C4-2B (cell line): ENCODE data around the gene UBXN7.

Source experiments
- H3K27ac ChIP-seq: fragments of 450-650 bp; 2 replicates; pipeline ENCODE4 v1.5.1; 2017
- CTCF ChIP-seq: fragments of 450-650 bp; conservative IDR thresholded peaks from 2 replicates; pipeline ENCODE4 v1.5.1; 2017; ENCODE audit warnings: mild to moderate bottlenecking
- ZFX ChIP-seq: fragments of 450-650 bp; IDR thresholded peaks from 2 replicates; pipeline ENCODE4 v1.6.1; 2017

UBXN7 gene

GRCh38 chr3:196357905-196358304, 74.3 kb downstream of the UBXN7 start:
- H3K27ac ChIP-seq, result no peak overlapping the region

GRCh38 chr3:196356556-196356955, 75.7 kb downstream of the UBXN7 start:
- H3K27ac ChIP-seq, result no peak overlapping the region
- TF ChIP-seq CTCF (no peak), ZFX (no peak)

More at GRCh38 chr3:196357905-196358304, 74.3 kb downstream of the UBXN7 start:
- TF ChIP-seq CTCF, result no peak
- TF ChIP-seq ZFX, result no peak

GRCh38 chr3:196355668-196356067, 76.6 kb downstream of the UBXN7 start:
- no peak overlapping the region for H3K27ac ChIP-seq
- no peak for TF ChIP-seq CTCF
- no peak for TF ChIP-seq ZFX

GRCh38 chr3:196354132-196354531, 78.1 kb downstream of the UBXN7 start:
- no peak overlapping the region for H3K27ac ChIP-seq
- TF ChIP-seq ZFX (no peak), CTCF (no peak)

GRCh38 chr3:196351541-196351940, 80.7 kb downstream of the UBXN7 start:
- no peak overlapping the region for H3K27ac ChIP-seq
- TF ChIP-seq CTCF, result no peak
- TF ChIP-seq ZFX, result no peak

GRCh38 chr3:196350067-196350466, 82.2 kb downstream of the UBXN7 start:
- no peak overlapping the region for H3K27ac ChIP-seq
- TF ChIP-seq ZFX (no peak), CTCF (no peak)

GRCh38 chr3:196348698-196349097, 83.5 kb downstream of the UBXN7 start:
- TF ChIP-seq CTCF (no peak), ZFX (no peak)
- no peak overlapping the region for H3K27ac ChIP-seq
